NT2/D1 (cell line): ENCODE results near the gene EFCC1.

ENCODE experiments used
- DNase-seq: peaks from one replicate; pipeline ENCODE4 v3.0.0-alpha.2; 2011; ENCODE audit warnings: low read depth, low spot score
- H3K27me3 ChIP-seq: 2 replicates; pipeline ENCODE4 v1.6.0; 2011; ENCODE audit warnings: mild to moderate bottlenecking; ENCODE audit not compliant: insufficient read length, insufficient read depth
- H3K36me3 ChIP-seq: 2 replicates; pipeline ENCODE4 v1.6.1; 2011; ENCODE audit warnings: mild to moderate bottlenecking, low read length, mixed read lengths; ENCODE audit not compliant: insufficient read depth, insufficient read length
- H3K4me1 ChIP-seq: 2 replicates; pipeline ENCODE4 v1.5.1; 2011; ENCODE audit not compliant: insufficient read depth, insufficient read length
- H3K4me3 ChIP-seq: 2 replicates; pipeline ENCODE4 v1.5.1; 2011; ENCODE audit warnings: low read depth; ENCODE audit not compliant: insufficient read length
- H3K9ac ChIP-seq: 2 replicates; pipeline ENCODE4 v1.6.0; 2011; ENCODE audit warnings: low read depth; ENCODE audit not compliant: insufficient read length
- H3K9me3 ChIP-seq: 2 replicates; pipeline ENCODE4 v1.5.1; 2011; ENCODE audit warnings: mild to moderate bottlenecking, low read length; ENCODE audit not compliant: insufficient read depth
- SUZ12 ChIP-seq: IDR thresholded peaks from 2 replicates; pipeline ENCODE4 v1.6.1; 2011; ENCODE audit not compliant: insufficient read length, insufficient read depth; ENCODE audit errors: extremely low read depth
- YY1 ChIP-seq: IDR thresholded peaks from 2 replicates; pipeline ENCODE4 v1.6.1; 2011; ENCODE audit not compliant: insufficient read length, insufficient read depth
- ZNF274 ChIP-seq: IDR thresholded peaks from 2 replicates; pipeline ENCODE4 v1.6.1; 2011; ENCODE audit warnings: mild to moderate bottlenecking, low read depth, low read length

The EFCC1 gene

GRCh38 chr3:129001101-129001805 is at the start of gene EFCC1:
Gene EFCC1, plus strand, starts transcription at chr3:129001304. Its CDS starts 325 bp downstream, at chr3:129001629.
- Histone ChIP-seq H3K4me3 (peak within 1 kb of the TSS; percentile 59), H3K27me3 (peaks cover 75% of the 10 kb centered on the region), H3K9ac (peak within 1 kb of the TSS; percentile 68), H3K36me3 (no peaks in the 10 kb centered on the region), H3K9me3 (no peaks in the 10 kb centered on the region), H3K4me1 (peaks cover 14% of the 10 kb centered on the region)
- DNase-seq: no peak
- TF ChIP-seq SUZ12 (peak; percentile 9), ZNF274 (no peak)

GRCh38 chr3:128956440-128956839 is 44.7 kb upstream of the EFCC1 start:
- Histone ChIP-seq H3K9me3 (peaks cover 14% of the 10 kb centered on the region; the same call in 1 of the 2 replicates), H3K4me1 (no peaks in the 10 kb centered on the region), H3K4me3 (no peak overlapping the region), H3K36me3 (no peaks in the 10 kb centered on the region), H3K27me3 (no peaks in the 10 kb centered on the region), H3K9ac (no peak overlapping the region)
- no peak for DNase-seq
- TF ChIP-seq YY1 (no peak), SUZ12 (no peak), ZNF274 (no peak)

GRCh38 chr3:128965280-128965679 is 35.8 kb upstream of the EFCC1 start:
- Histone ChIP-seq H3K9ac (no peak overlapping the region), H3K9me3 (no peaks in the 10 kb centered on the region), H3K4me3 (no peak overlapping the region), H3K36me3 (no peaks in the 10 kb centered on the region), H3K4me1 (no peaks in the 10 kb centered on the region), H3K27me3 (no peaks in the 10 kb centered on the region)
- no peak for TF ChIP-seq ZNF274
- no peak for TF ChIP-seq SUZ12
- no peak for TF ChIP-seq YY1
- no peak for DNase-seq

- no peak overlapping the region for H3K9ac ChIP-seq
- no peaks in the 10 kb centered on the region for H3K4me1 ChIP-seq
- no peaks in the 10 kb centered on the region for H3K9me3 ChIP-seq
- no peak overlapping the region for H3K4me3 ChIP-seq
- DNase-seq: no peak
- TF ChIP-seq YY1 (no peak), ZNF274 (no peak), SUZ12 (no peak)
- H3K36me3 ChIP-seq: no peaks in the 10 kb centered on the region
- H3K27me3 ChIP-seq: no peaks in the 10 kb centered on the region
Observed at GRCh38 chr3:128965818-128966217, 35.3 kb upstream of the EFCC1 start.

GRCh38 chr3:128967748-128968355 is 33.3 kb upstream of the EFCC1 start:
- no peaks in the 10 kb centered on the region for H3K27me3 ChIP-seq
- no peaks in the 10 kb centered on the region for H3K36me3 ChIP-seq
- no peaks in the 10 kb centered on the region for H3K9me3 ChIP-seq
- DNase-seq: no peak
- TF ChIP-seq YY1 (no peak), SUZ12 (no peak), ZNF274 (no peak)
- no peak overlapping the region for H3K9ac ChIP-seq
- no peaks in the 10 kb centered on the region for H3K4me1 ChIP-seq
- H3K4me3 ChIP-seq: no peak overlapping the region

GRCh38 chr3:128969993-128970739 is 30.9 kb upstream of the EFCC1 start:
- Histone ChIP-seq H3K9me3 (no peaks in the 10 kb centered on the region), H3K36me3 (no peaks in the 10 kb centered on the region), H3K4me1 (no peaks in the 10 kb centered on the region), H3K4me3 (no peak overlapping the region), H3K27me3 (no peaks in the 10 kb centered on the region), H3K9ac (no peak overlapping the region)
- DNase-seq: peak; percentile 32
- TF ChIP-seq ZNF274: no peak
- TF ChIP-seq YY1: no peak
- no peak for TF ChIP-seq SUZ12

GRCh38 chr3:128970740-128971047 is 30.4 kb upstream of the EFCC1 start:
- TF ChIP-seq YY1 (no peak), ZNF274 (no peak), SUZ12 (no peak)
- Histone ChIP-seq H3K4me1 (no peaks in the 10 kb centered on the region), H3K9me3 (no peaks in the 10 kb centered on the region), H3K4me3 (no peak overlapping the region), H3K27me3 (no peaks in the 10 kb centered on the region), H3K36me3 (no peaks in the 10 kb centered on the region), H3K9ac (no peak overlapping the region)
- DNase-seq: no peak
